Left kidney (tissue), 8 donors: ENCODE results near the gene CNPY1. TPM values are rescaled to one million over a fixed set of nuclear protein-coding genes. Genes with fewer than 3 reads are reported as not detected.
"Not testable (repeated sequence)": the region's sequence is repeated elsewhere in the genome, so short reads cannot be mapped to it uniquely, and the experiment has no call there.

Source experiments
- DNase-seq: peaks from one replicate; pipeline ENCODE4 v3.0.0-alpha.2; 2013
- long read RNA-seq, 8 donors: transcript quantifications; one replicate each; lab custom pipeline, GENCODE V29; 2026
- polyA plus RNA-seq: library from polyadenylated mRNA; unstranded; fragments of 120-200 nt; gene quantifications from one replicate; pipeline ENCODE4 v1.2.1, GENCODE V29; 2013; ENCODE audit not compliant: insufficient read length

The CNPY1 gene
- not detected for polyA plus RNA-seq
- long read RNA-seq, donor 1: 0 reads
- long read RNA-seq, donor 2: 0 reads
- long read RNA-seq, donor 3: 0 reads
- long read RNA-seq, donor 4: 0 reads
- long read RNA-seq, donor 5: 0 reads
- long read RNA-seq, donor 6: 0 reads
- long read RNA-seq, donor 7: 0 reads
- long read RNA-seq, donor 8: 0 reads

DNA sequence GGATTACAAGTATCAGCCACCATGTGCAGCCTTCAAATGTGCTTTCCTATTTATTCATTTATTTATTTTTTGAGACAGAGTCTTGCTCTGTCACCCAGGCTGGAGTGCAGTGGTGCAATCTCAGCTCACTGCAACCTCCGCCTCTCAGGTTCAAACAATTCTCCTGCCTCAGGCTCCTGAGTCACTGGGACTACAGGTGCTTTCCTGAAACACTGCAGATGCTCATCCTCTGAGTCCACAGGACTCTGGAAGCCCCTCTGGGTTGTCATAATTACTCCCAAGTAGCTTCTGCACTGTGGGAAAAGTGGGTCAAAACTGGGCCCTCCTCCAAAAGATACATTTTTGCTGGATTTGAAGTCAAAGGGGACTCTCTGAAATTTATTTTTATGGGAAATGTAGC is at the start of gene CNPY1:
Gene CNPY1 (minus strand): TSS at position 111 of the 400 bp plus-strand sequence. CDS start 630 bp downstream, outside the sequence.
- DNase-seq: not testable (repeated sequence)

DNA sequence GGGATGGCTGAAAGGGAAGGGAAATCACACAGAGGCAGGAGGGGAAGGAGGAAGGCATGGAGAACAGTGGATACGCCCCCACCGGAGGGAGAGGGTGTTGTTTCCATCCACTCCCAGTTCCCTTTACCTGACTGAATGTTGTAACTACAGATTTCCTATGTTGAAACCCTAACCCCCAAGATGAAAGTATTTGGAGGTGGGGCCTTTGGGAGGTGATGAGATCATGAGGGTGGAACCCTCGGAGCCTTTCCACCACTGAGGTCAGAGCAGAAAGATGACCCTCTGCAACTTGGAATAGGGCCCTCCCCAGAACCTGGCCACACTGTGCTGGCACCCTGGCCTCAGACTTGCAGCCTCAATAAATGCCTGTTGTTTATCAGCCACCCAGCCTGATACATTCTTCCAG is 48.6 kb upstream of the CNPY1 start:
- no peak for DNase-seq

DNA sequence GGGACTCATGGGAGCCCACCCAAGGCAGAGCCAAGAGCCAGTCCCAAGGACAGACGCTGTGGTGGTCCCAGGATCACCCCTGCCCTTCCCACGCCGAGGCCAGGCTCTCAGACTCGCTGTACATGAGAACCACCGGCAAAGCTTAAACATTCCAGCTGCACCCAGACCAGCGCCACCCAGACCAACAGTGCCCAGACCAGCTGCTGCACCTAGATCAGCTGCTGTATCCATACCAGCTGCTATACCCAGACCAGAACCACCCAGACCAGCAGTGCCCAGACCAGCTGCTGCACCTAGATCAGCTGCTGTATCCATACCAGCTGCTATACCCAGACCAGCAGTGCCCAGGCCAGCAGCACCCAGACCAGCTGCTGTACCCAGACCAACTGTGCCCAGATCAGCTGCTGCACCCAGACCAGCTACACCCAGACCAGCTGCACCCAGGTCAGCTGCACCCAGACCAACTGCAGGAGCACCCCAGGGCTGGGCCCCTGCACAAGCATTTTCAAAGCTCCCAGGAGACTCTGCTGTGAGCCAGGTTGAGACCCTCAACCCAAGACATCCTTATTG is 47.9 kb upstream of the CNPY1 start:
- no peak for DNase-seq

DNA sequence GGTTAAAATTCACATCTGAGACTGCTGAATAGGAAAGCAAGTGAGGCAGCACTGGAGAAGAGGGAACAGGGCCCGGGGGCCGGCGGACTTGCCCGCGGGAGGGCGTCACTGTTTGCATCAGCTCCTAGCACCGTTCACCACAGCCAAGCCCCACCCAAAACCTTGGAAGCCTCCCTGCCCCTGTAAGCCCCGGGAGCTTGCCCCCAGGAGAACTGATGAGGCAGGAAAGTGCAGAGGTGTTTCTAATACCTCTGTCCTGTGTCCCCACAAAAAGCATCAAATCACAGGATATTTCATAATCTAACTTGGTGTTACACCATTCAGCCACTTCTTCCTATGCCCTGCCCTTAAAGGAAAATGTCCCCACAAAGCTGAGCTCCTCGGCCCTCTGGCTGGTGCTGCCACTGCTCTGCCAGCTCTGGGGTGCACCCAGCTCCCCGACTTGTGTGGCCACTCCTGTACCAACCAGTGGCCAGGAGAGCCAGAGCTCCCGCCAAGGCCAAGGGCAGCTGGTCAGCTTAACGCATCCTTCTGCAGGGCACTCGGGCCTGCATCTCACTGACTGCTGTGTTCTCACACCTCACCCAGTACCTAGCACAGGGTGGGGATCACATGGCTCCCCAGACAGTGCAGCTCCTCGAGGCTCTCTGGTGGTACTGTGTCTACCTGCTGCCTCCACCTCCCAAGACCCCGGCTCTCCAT is 47.3 kb upstream of the CNPY1 start:
- DNase-seq: no peak

DNA sequence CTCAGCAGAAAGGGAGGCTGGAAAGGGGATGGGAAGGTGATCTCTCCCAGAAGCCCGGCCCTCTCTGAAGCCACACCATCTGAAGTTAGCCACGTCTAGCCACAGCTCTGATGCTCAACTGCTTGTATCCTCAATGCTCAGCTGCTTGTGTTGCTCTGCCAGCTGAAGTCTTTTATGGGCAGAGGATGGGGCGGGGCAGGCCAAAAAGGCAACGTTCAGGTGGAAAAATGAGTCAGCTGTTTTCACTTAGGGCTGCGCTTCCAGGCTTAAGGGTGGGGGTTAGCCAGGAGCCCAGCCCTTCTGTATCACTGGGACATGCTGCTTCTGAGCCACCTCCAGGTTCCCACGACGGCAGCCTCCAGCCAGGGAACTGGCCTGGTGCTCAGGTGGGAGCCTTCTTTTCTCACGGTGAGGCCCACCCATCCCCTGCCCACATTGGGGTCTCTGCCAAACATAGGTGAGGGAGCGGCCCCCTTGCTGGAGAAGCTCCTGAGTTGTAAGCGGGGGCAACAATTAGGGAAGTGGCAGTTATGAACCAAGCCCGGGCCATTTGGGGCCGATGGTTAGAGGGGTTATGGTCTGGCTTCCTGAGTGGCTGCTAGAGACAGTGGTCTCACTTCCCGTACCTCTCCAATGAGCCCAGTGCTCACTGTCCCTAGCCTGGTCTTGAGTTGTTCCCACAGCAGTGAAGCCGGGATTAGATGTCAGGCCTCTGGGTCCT is 44.9 kb upstream of the CNPY1 start:
- no peak for DNase-seq

DNA sequence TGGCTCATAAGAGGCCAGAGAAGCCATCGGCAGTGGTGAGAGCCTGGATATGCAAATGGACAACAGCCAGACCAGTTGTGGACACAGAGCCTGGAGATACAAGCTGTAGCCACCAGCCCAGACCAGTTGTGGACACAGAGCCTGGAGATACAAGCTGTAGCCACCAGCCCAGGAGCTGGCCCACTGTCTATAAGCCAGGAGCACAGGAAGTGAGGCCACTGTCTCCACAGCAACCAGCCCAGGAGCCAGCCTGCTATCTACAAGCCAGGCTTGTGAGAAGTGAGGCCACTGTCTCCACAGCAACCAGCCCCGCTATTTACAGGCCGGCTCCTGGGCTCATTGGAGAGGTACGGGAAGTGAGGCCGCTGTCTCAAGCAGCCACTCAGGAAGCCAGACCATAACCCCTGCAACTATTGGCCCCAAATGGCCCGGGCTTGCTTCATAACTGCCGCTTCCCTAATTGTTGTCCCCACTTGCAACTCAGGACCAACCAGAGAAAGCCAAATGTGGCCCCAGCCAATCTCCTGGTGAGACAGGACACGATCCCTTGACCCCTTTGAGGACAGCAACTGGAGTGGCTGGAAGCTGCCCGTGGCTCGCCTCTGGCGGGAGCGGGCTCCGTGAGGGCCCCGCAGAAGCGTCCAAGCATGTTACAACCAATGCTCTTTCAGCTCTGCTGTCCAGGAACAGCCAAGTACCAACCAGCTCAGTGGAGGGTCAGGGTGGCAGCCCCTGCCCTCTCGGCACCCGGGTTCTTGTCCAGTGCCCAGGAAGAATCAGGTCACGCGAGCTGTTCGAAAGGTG is 44.1 kb upstream of the CNPY1 start:
- no peak for DNase-seq

DNA sequence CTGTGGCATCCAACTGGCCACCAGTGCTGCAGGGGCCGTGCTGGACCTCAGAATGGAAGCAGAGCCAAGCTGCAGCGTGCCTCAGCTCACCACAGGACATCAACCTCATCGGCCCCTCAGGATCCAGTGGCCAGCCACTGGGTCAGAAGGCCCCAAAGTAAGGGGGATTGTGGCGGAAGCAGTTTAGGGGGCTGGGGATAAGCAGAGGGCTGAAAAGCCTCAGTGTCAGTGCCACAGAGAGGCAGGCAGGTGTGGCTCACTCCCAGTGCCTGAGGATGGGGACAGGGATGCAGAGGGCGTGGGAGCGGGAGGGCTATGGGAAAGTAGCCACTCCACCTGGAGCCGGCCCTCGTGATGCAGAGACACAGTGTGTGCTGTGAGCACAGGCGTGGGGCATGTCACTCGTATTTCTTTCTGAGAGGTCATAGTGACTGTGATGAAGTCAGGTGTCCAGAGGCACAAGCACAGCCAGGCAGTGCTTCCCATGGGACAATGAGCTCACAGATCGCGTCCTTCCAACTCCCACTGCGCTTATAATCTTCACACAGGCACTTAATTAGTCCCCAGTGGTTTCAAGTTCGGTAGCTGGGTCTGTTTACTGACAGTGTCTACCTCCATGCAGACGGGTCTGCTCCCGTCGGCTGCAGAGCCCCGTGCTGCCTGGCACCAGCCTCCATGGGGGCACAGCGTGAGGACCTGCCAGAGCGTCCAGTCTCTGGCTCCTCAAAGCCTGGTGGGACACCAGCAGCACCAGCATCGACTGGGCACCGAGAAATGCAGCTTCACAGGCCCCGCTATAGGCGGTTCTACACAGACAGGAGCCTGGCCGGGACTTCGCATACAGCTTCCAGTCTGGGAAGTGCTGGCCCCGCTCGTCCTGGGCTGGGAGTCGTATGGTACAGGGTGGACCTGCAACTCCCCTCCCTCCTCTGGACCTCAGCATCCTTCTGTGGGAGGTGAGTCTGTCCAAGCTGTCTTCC is 42.9 kb upstream of the CNPY1 start:
- no peak for DNase-seq

DNA sequence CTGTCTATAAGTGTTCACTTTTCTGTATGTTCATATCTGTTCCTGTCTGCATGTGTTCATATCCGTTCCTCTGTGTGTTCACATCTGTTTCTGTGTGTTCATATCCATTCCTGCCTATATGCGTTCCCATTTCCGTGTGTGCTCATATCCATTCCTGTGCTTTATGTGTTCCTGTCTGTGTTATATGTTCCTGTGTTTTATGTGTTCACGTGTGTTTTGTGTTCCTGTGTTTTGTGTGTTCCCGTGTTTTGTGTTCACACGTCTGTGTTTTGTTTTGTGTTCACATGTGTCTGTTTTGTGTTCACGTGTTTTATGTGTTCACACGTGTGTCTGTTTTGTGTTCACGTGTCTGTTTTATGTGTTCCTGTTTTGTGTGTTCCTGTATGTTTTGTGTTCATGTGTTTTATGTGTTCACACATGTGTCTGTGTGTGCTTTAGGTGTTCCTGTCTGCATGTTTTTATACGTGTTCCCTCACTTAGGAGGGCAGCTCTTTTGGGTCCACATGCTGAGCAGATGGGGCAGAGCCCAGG is 42.2 kb upstream of the CNPY1 start:
- DNase-seq: no peak

DNA sequence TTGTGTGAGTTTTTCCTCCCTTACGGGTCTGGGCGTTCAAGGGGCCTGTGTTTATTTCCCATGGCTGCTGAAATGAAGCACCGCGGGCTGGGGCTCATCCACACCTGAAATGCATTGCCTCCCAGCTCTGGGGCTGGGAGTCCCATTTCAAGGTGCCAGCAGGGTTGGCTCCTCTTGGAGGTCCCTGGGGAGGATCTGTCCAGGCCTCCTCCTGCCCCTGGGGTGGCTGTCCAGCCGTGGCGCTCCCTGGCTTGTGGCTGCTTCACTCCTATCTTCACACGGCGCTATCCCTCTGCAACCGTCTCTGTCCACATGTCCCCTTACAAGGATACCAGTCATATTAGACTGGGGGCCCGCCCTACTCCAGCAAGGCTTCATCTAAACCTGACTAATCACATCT is 41.1 kb upstream of the CNPY1 start:
- DNase-seq: no peak

DNA sequence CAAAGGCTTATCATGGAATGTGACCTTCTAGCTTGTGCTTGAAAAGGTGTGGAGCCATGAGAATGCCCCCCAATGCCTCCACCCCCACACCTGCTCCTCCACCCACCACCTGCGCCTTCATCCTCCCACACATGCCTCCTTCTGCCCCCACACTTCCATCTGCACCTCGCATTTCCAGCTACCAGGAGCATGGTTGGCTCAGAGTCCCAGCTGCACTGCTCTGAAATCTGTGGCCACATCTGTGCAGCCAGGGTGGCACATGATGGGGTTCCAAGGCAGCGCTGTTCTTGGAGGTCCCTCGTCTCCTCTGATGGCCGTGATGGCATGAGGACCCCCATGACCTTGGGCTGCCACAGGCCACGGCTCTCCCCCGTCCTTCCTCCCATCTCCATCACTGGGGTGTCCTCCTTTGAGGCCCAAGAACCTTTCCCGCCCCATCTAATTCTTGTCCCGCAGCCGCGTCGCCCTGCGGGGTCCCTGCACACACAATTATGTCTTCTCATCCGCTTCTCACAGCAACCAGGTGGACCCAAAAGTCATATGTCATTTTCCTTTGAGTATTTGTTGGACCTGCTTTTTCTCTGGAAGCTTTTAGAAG is 40.6 kb upstream of the CNPY1 start:
- DNase-seq: no peak

DNA sequence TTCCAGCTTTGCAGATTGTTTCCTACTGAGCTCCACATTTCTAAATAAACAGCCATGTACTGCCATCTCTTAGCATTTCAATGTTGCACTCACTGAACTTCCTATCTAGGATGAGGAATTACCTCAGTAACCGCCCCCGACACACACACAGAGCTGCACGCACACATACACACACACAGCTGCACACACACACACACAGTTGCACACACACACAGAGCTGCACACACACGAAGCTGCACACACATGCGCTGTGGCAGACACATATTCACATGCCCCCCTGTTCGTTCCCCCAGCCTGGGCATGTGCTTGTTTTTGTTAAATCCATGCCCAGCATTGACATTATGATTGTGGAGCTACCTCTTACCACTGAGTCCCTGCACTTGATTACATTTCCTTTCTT is 39.6 kb upstream of the CNPY1 start:
- no peak for DNase-seq

DNA sequence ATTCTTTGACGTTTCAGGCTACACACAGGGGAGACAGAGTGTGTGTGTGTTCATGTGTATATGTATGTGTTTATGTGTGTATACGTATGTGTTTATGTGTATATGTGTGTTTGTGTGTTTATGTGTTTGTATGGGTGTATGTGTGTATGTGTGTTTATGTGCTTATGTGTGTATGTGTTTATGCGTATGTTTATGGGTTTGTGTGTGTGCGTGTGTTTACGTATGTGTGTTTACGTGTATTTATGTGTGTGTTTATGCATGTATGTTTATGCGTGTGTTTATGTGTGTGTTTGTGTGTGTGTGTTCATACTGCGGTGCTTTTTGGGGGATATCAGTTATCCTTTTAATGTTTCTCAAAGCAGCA is 39.2 kb upstream of the CNPY1 start:
- DNase-seq: no peak

DNA sequence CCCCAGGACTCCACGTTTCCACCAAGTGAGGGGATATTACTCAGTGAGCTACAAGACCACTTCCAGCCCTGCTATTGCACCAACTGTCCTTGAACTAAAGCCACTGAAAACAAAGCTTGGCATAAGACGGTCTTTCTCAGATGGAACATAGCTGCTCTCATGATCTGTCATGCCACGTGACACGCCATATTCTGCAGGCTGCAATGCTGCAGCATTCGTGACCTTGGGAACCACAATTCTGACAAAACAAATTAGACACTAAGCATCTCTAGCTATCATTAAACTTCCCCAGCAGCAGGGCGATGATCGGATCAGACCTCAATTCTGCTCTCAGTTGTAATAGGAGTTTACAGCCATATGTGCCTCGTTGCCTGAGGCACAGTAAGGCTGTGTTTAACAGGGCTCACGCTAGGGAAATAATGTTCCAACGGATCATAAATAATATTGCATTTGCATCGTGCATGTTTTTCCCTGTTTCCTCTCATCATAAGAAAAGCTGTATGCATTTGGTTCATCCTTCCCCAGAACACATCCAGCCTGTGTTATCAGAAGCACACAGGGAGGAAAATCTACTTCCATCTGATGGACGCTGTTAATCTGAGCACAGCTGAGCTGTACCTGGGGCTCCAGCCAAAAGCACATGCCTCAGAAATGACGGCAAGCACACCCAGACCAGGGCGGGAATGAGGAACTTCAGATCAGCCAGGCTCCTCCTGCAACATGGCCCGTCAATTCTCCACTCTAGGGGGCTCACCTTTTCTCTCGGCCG is 38.6 kb upstream of the CNPY1 start:
- DNase-seq: no peak

DNA sequence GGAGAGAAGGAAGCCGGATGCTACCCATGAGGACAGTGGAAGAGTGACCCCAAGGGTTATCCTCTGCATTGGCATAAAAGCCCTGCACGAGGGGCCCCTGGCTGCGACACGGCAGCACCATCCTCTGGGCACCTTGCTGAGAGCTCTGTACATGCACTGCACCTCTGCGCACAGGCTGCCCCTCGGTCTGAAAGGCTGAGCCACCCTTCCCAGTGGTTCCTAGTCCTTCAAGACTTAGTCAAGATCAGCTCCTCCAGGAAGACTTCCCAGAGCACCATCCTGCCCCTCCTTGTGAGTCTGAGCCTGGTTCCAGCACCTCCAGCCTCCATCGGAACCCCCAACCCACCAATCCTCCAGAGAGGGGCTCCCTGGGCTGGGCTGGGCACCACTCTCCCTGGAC is 37.9 kb upstream of the CNPY1 start:
- DNase-seq: no peak

DNA sequence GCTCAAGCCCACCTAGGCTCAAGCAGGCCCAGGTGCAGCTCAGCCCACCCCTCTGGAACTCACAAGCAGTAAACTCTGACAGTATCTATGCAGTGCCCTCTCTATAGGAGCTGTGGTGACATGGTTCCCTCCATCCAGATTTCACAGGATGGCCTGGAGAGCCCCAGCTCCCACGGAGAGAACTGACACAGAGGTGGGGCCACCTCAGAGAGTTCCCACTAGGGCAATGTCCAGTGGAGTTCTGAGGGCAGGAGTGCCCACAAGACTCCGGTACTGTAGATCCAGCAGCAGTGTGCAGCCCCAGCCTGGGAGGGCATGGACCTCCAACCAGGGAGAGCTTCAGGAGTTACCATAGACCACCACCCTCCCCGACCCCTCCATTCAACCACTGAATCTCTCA is 37.3 kb upstream of the CNPY1 start:
- no peak for DNase-seq

DNA sequence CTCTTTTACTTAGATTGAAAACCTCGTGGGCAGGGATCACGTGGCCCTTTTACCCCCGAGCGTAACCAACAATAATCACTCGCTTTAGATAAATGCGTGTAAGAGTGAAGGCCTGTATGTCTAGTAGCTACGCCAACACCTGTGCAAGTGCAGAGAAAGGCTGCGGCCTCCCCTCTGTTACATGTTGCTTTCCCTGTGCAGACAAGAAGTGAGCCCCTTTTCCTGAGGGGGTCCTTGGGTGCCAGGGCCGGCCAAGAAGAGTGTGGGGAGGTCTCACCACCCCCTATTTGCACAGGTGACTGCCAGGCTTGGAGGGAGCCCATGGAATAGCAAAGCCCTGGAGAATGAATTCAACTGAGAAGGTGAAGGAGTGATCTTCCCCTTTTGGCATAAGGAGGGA is 35.6 kb upstream of the CNPY1 start:
- no peak for DNase-seq

DNA sequence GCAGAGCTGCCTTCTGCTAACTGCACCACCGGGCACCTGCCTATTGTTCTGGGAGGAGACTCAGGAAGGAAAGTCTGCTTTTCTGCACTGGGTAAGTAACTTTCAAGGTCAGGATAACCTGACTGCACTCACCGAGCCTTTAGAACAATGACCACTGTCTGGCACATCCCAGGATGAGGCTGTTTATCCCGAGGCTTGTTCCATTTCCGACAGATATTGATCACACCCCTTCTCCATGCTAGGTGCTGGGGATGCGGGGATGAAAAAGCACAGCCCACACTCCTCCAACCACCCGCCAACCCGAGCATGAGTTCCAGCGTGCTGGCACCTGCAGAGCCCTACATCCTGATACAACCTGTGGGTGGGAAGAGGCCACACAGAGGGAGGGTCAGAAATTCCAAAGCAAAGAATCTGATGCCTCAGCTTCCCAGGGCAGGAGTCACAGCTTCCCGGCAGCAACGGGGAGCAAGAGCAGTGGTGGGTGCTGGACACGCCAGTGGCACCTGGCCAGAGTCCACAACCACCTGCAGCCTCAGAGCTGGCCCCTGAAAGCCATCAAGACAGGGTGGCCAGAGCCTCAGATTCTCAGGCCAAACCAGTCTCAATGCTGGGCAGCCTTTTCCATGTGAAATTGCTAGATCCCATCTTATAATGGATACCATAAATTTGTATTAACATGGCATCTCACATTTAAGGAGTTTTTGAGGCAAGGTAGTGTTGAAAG is 34.9 kb upstream of the CNPY1 start:
- DNase-seq: no peak

DNA sequence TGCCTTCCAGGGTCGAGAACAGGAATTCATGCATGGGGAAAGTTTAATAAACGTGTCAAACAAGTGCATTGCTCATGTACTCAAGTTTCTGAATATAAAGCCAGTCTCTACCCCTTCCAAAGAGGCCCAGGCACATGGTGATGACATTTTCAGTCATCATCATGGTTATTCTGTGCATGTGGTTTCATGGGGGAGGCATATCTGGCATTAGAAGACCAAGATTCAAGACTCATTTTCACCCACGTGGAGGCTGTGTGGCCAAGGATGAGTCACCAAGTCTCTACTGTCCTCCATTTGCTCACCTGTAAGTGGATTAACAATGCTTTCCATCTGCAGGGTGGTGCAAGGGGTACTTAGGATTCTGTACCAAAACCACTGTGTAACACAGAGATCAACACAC is 34.0 kb upstream of the CNPY1 start:
- no peak for DNase-seq

DNA sequence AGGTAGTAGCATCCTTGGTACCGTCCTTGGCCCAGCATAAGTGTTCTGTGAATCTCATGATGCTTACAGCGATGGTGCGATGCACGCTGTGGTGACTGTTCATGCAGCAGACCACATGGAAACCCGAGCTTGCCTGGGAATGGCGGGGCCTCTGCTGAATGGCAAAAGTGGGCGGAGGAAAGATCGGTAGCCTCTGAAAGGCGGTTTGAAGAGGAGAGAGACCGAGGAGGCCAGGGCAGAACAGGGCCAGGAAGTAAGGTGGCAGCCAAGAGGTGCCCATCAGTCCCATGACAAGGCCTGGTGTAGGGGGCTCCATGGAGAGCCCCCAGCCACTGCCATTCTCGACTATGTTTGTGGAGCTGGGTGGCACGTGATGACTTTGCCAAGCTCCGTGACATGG is 33.2 kb upstream of the CNPY1 start:
- DNase-seq: no peak
